HL-60 (cell line): ENCODE measurements around the gene DAB2.

Source experiments
- DNase-seq, 2 experiments: peaks; one replicate each; pipeline ENCODE4 v3.0.0-alpha.2; 2010 to 2020; ENCODE audit warnings: low read depth in 1 of 2, low spot score in 1 of 2
- H3K27ac ChIP-seq: fragments of 250-450 bp; sonication (Bioruptor Pico); replicated peaks from 2 replicates; pipeline ENCODE4 v1.5.1; 2020; ENCODE audit warnings: mild to moderate bottlenecking, moderate library complexity
- H3K27me3 ChIP-seq: fragments of 250-450 bp; sonication (Bioruptor Pico); 2 replicates; pipeline ENCODE4 v1.5.1; 2021; ENCODE audit warnings: mild to moderate bottlenecking, moderate library complexity; ENCODE audit not compliant: insufficient read depth, poor library complexity, severe bottlenecking
- H3K4me3 ChIP-seq: replicated peaks from 2 replicates; pipeline ENCODE4 v1.5.1; 2011; ENCODE audit warnings: mild to moderate bottlenecking, control low read depth, low read length; ENCODE audit not compliant: insufficient read depth
- CTCF ChIP-seq: IDR thresholded peaks from one replicate; pipeline ENCODE4 v1.5.1; 2011; ENCODE audit warnings: low read length, control low read depth, inconsistent platforms; ENCODE audit not compliant: insufficient read depth
- GABPA ChIP-seq: IDR thresholded peaks from 2 replicates; pipeline ENCODE4 v1.6.1; 2012; ENCODE audit warnings: low read depth
- POLR2AphosphoS5 ChIP-seq: IDR thresholded peaks from 2 replicates; pipeline ENCODE4 v1.6.1; 2012; ENCODE audit warnings: low read depth
- SPI1 ChIP-seq: IDR thresholded peaks from 2 replicates; pipeline ENCODE4 v1.6.1; 2012; ENCODE audit warnings: low read depth, mild to moderate bottlenecking, borderline replicate concordance
- TF ChIP-seq, protein P1 (sequence below): IDR thresholded peaks from 2 replicates; pipeline ENCODE4 v1.6.1; 2012; ENCODE audit warnings: low read depth; ENCODE audit not compliant: insufficient replicate concordance

Gene DAB2

DNA sequence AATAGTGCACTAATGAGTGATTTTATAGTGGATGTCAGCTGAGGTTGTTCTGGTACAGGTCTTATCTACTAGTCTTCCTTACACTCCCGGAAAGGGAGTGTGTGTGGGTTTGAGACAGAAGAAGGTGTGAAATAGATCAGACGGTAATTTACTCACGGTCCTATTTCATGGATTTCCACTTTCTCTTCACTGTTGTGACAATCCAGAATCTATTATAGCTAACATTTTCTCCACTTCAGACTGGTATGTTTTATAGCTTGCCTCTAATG lies 53.5 kb downstream of the DAB2 start:
- Histone ChIP-seq H3K4me3 (no peak overlapping the region), H3K27me3 (peaks cover 5% of the 10 kb centered on the region), H3K27ac (no peak overlapping the region)
- DNase-seq: no peak
- TF ChIP-seq POLR2AphosphoS5 (no peak), CTCF (no peak), GABPA (no peak), SPI1 (no peak)
- TF ChIP-seq, protein P1, sequence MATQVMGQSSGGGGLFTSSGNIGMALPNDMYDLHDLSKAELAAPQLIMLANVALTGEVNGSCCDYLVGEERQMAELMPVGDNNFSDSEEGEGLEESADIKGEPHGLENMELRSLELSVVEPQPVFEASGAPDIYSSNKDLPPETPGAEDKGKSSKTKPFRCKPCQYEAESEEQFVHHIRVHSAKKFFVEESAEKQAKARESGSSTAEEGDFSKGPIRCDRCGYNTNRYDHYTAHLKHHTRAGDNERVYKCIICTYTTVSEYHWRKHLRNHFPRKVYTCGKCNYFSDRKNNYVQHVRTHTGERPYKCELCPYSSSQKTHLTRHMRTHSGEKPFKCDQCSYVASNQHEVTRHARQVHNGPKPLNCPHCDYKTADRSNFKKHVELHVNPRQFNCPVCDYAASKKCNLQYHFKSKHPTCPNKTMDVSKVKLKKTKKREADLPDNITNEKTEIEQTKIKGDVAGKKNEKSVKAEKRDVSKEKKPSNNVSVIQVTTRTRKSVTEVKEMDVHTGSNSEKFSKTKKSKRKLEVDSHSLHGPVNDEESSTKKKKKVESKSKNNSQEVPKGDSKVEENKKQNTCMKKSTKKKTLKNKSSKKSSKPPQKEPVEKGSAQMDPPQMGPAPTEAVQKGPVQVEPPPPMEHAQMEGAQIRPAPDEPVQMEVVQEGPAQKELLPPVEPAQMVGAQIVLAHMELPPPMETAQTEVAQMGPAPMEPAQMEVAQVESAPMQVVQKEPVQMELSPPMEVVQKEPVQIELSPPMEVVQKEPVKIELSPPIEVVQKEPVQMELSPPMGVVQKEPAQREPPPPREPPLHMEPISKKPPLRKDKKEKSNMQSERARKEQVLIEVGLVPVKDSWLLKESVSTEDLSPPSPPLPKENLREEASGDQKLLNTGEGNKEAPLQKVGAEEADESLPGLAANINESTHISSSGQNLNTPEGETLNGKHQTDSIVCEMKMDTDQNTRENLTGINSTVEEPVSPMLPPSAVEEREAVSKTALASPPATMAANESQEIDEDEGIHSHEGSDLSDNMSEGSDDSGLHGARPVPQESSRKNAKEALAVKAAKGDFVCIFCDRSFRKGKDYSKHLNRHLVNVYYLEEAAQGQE: no peak

GRCh38 chr5:39370555-39371366 lies 54.0 kb downstream of the DAB2 start:
- no peak overlapping the region for H3K4me3 ChIP-seq
- TF ChIP-seq, protein P1: no peak
- TF ChIP-seq GABPA: no peak
- TF ChIP-seq CTCF: no peak
- no peak for TF ChIP-seq SPI1
- no peak for TF ChIP-seq POLR2AphosphoS5
- DNase-seq: no peak
- peaks cover 5% of the 10 kb centered on the region for H3K27me3 ChIP-seq
- no peak overlapping the region for H3K27ac ChIP-seq

DNA sequence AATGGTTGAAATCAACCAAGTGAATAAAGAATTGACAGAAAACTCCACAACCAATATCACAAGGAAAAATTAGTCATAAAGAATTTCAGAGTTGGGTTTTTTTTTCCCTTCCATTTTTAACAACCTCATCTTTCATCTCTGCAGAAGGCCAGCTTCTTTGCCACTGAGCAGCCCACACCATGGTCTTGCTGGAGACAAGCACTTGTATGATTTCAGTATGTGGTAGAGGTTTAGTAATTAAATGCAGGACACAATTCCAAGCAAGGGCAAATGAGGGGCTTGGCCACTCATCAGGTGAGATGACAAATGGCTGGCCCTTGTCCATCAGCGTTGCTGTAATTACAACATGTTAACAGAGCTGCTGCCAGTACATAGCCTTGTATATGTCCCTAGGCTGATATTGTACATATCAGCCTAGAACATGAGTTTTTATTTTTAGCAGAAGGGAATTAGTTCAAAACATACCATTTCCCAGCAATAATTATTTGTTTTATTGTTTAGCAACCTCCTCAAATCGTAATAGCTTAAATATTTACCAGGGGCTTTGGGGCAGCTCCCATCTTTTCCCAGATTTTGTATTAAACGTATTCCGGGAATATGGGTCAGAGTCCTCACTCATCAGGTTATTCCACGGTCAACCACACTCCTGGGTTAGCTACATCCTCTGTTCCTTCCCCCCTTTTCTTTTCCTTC lies 55.5 kb downstream of the DAB2 start:
- H3K27me3 ChIP-seq: peaks cover 2% of the 10 kb centered on the region
- H3K4me3 ChIP-seq: no peak overlapping the region
- no peak for DNase-seq
- H3K27ac ChIP-seq: no peak overlapping the region
- TF ChIP-seq CTCF (no peak), SPI1 (no peak), GABPA (no peak), POLR2AphosphoS5 (no peak)
- TF ChIP-seq, protein P1: no peak
